IMR-90 (cell line): ENCODE results near the gene ATP2B1.

Source experiments
- POLR2A ChIP-seq: IDR thresholded peaks from 2 replicates; pipeline ENCODE4 v1.6.1; 2012; ENCODE audit warnings: mild to moderate bottlenecking, low read depth, low read length
- RFX5 ChIP-seq: IDR thresholded peaks from 2 replicates; pipeline ENCODE4 v1.8.0; 2012; ENCODE audit warnings: low read depth, mild to moderate bottlenecking, low read length, moderate library complexity

- TF ChIP-seq RFX5 (no peak), POLR2A (no peak)
These were observed 10.0 kb downstream of the ATP2B1 start for GRCh38 chr12:89698607-89699006.
